Fibroblast of the aortic adventitia (primary cell): ENCODE data around the gene UNC119B. TPM values are rescaled to one million over a fixed set of nuclear protein-coding genes. Genes with fewer than 3 reads are reported as not detected.

Source experiments
- DNase-seq: peaks from one replicate; pipeline ENCODE4 v3.0.0-alpha.2; 2010; ENCODE audit warnings: low read depth
- H3K4me3 ChIP-seq: 2 replicates; pipeline ENCODE4 v1.5.1; 2011; ENCODE audit warnings: low read depth, mild to moderate bottlenecking, control low read depth, low read length, moderate library complexity
- CTCF ChIP-seq: IDR thresholded peaks from 2 replicates; pipeline ENCODE4 v1.5.1; 2011; ENCODE audit warnings: mild to moderate bottlenecking, low read length, control low read depth, inconsistent platforms; ENCODE audit not compliant: insufficient read depth
- total RNA-seq: library from RNA; depleted of rRNA; stranded (reverse); fragments of >200 nt; gene quantifications from 2 replicates; pipeline ENCODE4 v1.2.3, GENCODE V29; 2012; ENCODE audit warnings: low replicate concordance

Gene UNC119B
- total RNA-seq, 1 donor, result 19.8 TPM

DNA sequence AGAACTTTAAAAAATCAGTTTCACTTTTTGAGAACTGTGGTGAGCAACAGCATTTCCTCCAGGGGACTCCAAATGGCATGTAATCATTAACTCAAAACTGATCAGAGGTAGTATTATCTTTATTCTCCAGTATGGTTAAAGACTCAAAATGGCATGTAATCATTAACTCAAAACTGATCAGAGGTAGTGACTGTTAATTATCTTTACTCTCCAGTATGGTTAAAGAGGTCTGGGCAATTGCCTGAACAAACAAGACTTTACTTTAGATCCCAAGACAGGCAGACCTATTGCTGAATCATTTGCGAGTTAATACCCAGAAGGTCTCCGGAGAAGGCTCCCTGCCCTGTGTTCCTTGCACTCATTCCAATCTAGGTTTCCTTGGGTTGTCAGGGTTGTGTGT is 8.8 kb downstream of the UNC119B start:
- no peak overlapping the region for H3K4me3 ChIP-seq
- DNase-seq, result no peak
- no peak for TF ChIP-seq CTCF

GRCh38 chr12:120719496-120720233 is 9.4 kb downstream of the UNC119B start:
- no peak for TF ChIP-seq CTCF
- DNase-seq, result no peak
- no peak overlapping the region for H3K4me3 ChIP-seq

- H3K4me3 ChIP-seq, result no peak overlapping the region
- peak; percentile 78 for DNase-seq
- no peak for TF ChIP-seq CTCF
Measured at GRCh38 chr12:120720234-120720986, 10.2 kb downstream of the UNC119B start.

DNA sequence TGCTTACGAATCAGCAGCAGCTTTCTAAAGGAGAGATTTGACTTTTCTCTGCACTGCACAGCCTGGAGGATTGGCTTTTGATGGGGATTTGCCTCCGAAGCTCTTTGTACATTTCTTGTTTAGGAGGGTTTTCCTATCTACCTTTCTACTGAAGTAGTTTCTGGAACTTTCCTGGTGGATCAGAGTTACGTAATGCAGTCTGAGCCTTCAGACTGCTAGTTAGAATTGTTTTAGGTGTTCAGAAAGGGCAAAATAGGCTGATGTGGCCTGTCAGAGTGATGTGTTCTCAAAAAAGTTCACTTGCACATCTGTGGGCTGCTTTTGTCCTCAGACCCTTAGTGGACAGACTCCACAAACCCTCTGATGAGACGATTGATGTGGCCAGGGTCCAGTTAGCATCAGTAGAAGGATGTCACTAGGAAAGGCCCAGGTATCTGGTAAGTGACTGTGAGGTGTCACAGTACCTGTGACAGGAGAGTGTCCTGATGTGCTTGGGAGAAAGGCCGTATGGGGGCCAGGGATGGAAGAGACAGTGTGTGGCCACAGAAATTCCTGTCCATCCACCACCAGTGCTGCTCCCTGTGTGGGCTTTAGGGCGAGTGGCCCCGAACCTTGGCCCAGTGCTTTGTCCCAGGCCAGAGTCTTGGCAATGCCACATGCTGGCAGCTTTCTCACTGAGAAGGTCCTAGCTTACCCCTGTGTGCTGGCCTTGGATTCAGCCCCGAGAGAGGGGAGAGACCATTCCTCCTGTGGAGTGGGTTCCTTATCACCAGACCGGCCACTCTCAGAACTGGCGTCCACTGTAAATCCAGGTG is 10.9 kb downstream of the UNC119B start:
- TF ChIP-seq CTCF, result no peak
- no peak overlapping the region for H3K4me3 ChIP-seq
- no peak for DNase-seq

DNA sequence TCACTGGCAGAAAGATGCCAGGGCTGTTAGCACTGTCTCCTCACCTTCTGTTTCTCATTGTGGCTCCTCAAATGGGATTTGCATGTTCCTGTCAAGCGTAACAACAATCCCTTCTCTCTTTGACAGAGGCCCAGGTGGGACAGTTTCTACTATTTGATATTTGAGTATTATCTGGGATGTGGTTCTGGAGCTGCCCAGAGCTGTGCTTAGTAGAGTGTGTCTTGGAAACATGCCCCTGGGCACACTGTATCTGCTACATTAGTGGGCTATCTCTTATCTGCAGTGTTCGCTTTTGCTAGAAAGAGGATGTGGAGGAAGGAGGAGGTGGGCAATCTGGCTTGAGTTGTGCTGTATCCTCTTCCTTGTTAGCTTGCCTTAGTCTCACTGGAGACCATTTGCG is 11.6 kb downstream of the UNC119B start:
- DNase-seq, result no peak
- no peak for TF ChIP-seq CTCF
- no peak overlapping the region for H3K4me3 ChIP-seq

GRCh38 chr12:120722784-120723183 is 12.5 kb downstream of the UNC119B start:
- no peak for TF ChIP-seq CTCF
- H3K4me3 ChIP-seq, result no peak overlapping the region
- DNase-seq, result no peak
